ENCODE measurements around the gene NRG3.
"Not testable (repeated sequence)": the region's sequence is repeated elsewhere in the genome, so short reads cannot be mapped to it uniquely, and the experiment has no call there.

The NRG3 gene

GRCh38 chr10:82284180-82284579 is 409.2 kb downstream of the NRG3 start:
- no peak for DNase-seq (ENCODE audit: low read depth)

GRCh38 chr10:82288461-82288881 is 413.5 kb downstream of the NRG3 start:
- peak; percentile 1 for DNase-seq (ENCODE audit: low read depth)

- no peak for DNase-seq (ENCODE audit: low read depth)
These were observed 415.0 kb downstream of the NRG3 start for GRCh38 chr10:82289945-82290344.

GRCh38 chr10:82294874-82295378 is 419.9 kb downstream of the NRG3 start:
- no peak for DNase-seq (ENCODE audit: low read depth)

- no peak for DNase-seq (ENCODE audit: low read depth)
These were observed 433.6 kb downstream of the NRG3 start for GRCh38 chr10:82308641-82309040.

GRCh38 chr10:82310839-82311238 is 435.8 kb downstream of the NRG3 start:
- no peak for DNase-seq (ENCODE audit: low read depth)

- DNase-seq (ENCODE audit: low read depth), result no peak
These were observed 438.4 kb downstream of the NRG3 start for GRCh38 chr10:82313401-82313800.

GRCh38 chr10:82318534-82318933 is 443.5 kb downstream of the NRG3 start:
- DNase-seq (ENCODE audit: low read depth), result no peak

GRCh38 chr10:82319074-82319473 is 444.1 kb downstream of the NRG3 start:
- DNase-seq (ENCODE audit: low read depth), result no peak

GRCh38 chr10:82319562-82319961 is 444.6 kb downstream of the NRG3 start:
- DNase-seq (ENCODE audit: low read depth), result no peak

- no peak for DNase-seq (ENCODE audit: low read depth)
These were observed 446.7 kb downstream of the NRG3 start for GRCh38 chr10:82321724-82322123.

GRCh38 chr10:82331716-82332115 is 456.7 kb downstream of the NRG3 start:
- DNase-seq (ENCODE audit: low read depth), result no peak

- no peak for DNase-seq (ENCODE audit: low read depth)
These were observed 460.8 kb downstream of the NRG3 start for GRCh38 chr10:82335831-82336230.

GRCh38 chr10:82340166-82340565 is 465.2 kb downstream of the NRG3 start:
- DNase-seq (ENCODE audit: low read depth), result no peak

GRCh38 chr10:82349590-82349989 is 474.6 kb downstream of the NRG3 start:
- DNase-seq (ENCODE audit: low read depth), result not testable (repeated sequence)

GRCh38 chr10:82353381-82353780 is 478.4 kb downstream of the NRG3 start:
- no peak for DNase-seq (ENCODE audit: low read depth)

GRCh38 chr10:82358486-82359099 is 483.6 kb downstream of the NRG3 start:
- DNase-seq (ENCODE audit: low read depth), result no peak

GRCh38 chr10:82361256-82361655 is 486.3 kb downstream of the NRG3 start:
- no peak for DNase-seq (ENCODE audit: low read depth)

- DNase-seq (ENCODE audit: low read depth), result peak; percentile 0
These were observed 502.6 kb downstream of the NRG3 start for GRCh38 chr10:82377608-82378007.

GRCh38 chr10:82378146-82378545 is 503.2 kb downstream of the NRG3 start:
- DNase-seq (ENCODE audit: low read depth), result no peak

GRCh38 chr10:82383350-82383749 is 508.4 kb downstream of the NRG3 start:
- DNase-seq (ENCODE audit: low read depth), result no peak

- DNase-seq (ENCODE audit: low read depth), result no peak
These were observed 516.1 kb downstream of the NRG3 start for GRCh38 chr10:82390866-82391658.

GRCh38 chr10:82391971-82392370 is 517.0 kb downstream of the NRG3 start:
- DNase-seq (ENCODE audit: low read depth), result no peak

- DNase-seq (ENCODE audit: low read depth), result no peak
These were observed 517.5 kb downstream of the NRG3 start for GRCh38 chr10:82392533-82392932.

All from ELR (cell line).